ENCODE measurements around the gene SETDB2. TPM values are rescaled to one million over a fixed set of nuclear protein-coding genes. Genes with fewer than 3 reads are reported as not detected.

The SETDB2 gene
- polyA plus RNA-seq, 1 donor (not counting 4 experiments of a cell fraction or from before 2014, with no cell fraction given): 5.6 TPM

DNA sequence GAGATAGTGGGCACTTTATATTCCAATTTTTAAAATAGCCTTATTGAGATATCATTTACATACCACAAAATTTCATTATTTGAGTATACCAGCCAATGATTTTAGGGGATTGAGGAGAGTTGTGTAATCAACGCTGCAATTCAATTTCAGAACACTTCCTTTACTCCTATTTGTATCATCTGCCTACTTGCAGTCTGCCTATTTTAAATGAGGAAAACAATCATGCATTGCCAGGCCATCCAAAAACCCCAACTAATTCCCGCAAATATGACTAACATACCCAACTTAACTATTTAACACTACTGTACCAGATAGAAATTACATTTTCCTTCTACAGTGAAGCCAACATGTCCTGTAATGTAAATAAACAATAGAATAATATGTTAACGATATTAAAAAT is 26.9 kb upstream of the SETDB2 start:
- H3K27ac ChIP-seq (ENCODE audit: control insufficient read depth, insufficient read depth, low read length): no peak overlapping the region

DNA sequence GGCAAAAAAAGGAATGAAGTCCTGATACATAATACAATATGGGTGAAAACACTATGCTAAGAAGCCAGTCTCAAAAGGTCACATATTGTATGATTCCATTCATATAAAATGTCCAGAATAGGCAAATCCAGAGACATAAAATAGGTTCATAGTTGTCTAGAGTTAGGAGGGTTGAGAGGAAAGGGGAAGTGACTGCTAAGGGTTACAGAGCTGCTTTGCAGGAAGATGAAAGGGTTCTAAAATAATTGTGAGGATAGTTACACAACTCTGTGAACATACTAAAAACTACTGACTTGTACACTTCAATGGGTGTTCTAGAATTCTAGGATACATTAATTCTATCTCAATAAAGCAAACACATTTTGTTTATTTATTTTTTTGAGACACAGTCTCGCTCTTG is 25.9 kb upstream of the SETDB2 start:
- H3K27ac ChIP-seq (ENCODE audit: control insufficient read depth, insufficient read depth, low read length): no peak overlapping the region
- H2AFZ ChIP-seq (ENCODE audit: control insufficient read depth, low read length): no peak overlapping the region
- dilution Hi-C loops (cut with MboI; ENCODE audit: extremely low pct_ligation_motif_present, low sequenced_read_pairs): no loop called here
- TF ChIP-seq, protein P1, sequence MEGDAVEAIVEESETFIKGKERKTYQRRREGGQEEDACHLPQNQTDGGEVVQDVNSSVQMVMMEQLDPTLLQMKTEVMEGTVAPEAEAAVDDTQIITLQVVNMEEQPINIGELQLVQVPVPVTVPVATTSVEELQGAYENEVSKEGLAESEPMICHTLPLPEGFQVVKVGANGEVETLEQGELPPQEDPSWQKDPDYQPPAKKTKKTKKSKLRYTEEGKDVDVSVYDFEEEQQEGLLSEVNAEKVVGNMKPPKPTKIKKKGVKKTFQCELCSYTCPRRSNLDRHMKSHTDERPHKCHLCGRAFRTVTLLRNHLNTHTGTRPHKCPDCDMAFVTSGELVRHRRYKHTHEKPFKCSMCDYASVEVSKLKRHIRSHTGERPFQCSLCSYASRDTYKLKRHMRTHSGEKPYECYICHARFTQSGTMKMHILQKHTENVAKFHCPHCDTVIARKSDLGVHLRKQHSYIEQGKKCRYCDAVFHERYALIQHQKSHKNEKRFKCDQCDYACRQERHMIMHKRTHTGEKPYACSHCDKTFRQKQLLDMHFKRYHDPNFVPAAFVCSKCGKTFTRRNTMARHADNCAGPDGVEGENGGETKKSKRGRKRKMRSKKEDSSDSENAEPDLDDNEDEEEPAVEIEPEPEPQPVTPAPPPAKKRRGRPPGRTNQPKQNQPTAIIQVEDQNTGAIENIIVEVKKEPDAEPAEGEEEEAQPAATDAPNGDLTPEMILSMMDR (optimal IDR thresholded peaks at IDR 0.05 in 1 of 3, IDR thresholded peaks at IDR 0.05 in 1 of 3, conservative IDR thresholded peaks at IDR 0.05 in 1 of 3; ENCODE audit: extremely low read depth in 1 of 3, insufficient read depth in 2 of 3, low read length in 3 of 3): no peak
- TF ChIP-seq EZH2 (IDR thresholded peaks at IDR 0.05; ENCODE audit: low read length): no peak
- H3K4me1 ChIP-seq (ENCODE audit: control insufficient read depth, extremely low read depth, insufficient read depth, low read length): no peaks in the 10 kb centered on the region
- no peak overlapping the region for H3K4me3 ChIP-seq (ENCODE audit: control insufficient read depth in 2 of 3, extremely low read depth in 1 of 3, insufficient read depth in 2 of 3, low read depth in 1 of 3, low read length in 3 of 3)
- DNase-seq (ENCODE audit: low read depth, low spot score) (no peak), FAIRE-seq (no peak)
- H3K27me3 ChIP-seq (ENCODE audit: control insufficient read depth, extremely low read depth, insufficient read depth, low read length): no peaks in the 10 kb centered on the region
- H3K9me1 ChIP-seq (ENCODE audit: control insufficient read depth, extremely low read depth, insufficient read depth, low read length): no peaks in the 10 kb centered on the region
- H4K20me1 ChIP-seq (ENCODE audit: control insufficient read depth, extremely low read depth, insufficient read depth, low read length): no peaks in the 10 kb centered on the region
- no peaks in the 10 kb centered on the region for H3K36me3 ChIP-seq (ENCODE audit: control insufficient read depth in 2 of 2, extremely low read depth in 1 of 2, insufficient read depth in 2 of 2, low read length in 2 of 2)
- no peaks in the 10 kb centered on the region for H3K79me2 ChIP-seq (ENCODE audit: control insufficient read depth, insufficient read depth, low read length)
- no peak overlapping the region for H3K4me2 ChIP-seq (ENCODE audit: control insufficient read depth, extremely low read depth, insufficient read depth, low read depth, low read length)
- no peaks in the 10 kb centered on the region for H3K9me3 ChIP-seq (ENCODE audit: control insufficient read depth, low read depth, low read length)
- H3K9ac ChIP-seq (ENCODE audit: control insufficient read depth, extremely low read depth, insufficient read depth, low read length): no peak overlapping the region

More for the DNA sequence above, 26.9 kb upstream of the SETDB2 start:
- no peak overlapping the region for H3K9ac ChIP-seq (ENCODE audit: control insufficient read depth, extremely low read depth, insufficient read depth, low read length)
- no peak for TF ChIP-seq EZH2 (IDR thresholded peaks at IDR 0.05; ENCODE audit: low read length)
- TF ChIP-seq, protein P1 (optimal IDR thresholded peaks at IDR 0.05 in 1 of 3, IDR thresholded peaks at IDR 0.05 in 1 of 3, conservative IDR thresholded peaks at IDR 0.05 in 1 of 3; ENCODE audit: extremely low read depth in 1 of 3, insufficient read depth in 2 of 3, low read length in 3 of 3): no peak
- H3K4me3 ChIP-seq (ENCODE audit: control insufficient read depth in 2 of 3, extremely low read depth in 1 of 3, insufficient read depth in 2 of 3, low read depth in 1 of 3, low read length in 3 of 3): no peak overlapping the region
- H3K36me3 ChIP-seq (ENCODE audit: control insufficient read depth in 2 of 2, extremely low read depth in 1 of 2, insufficient read depth in 2 of 2, low read length in 2 of 2): no peaks in the 10 kb centered on the region
- FAIRE-seq (no peak), DNase-seq (ENCODE audit: low read depth, low spot score) (no peak)
- H3K4me2 ChIP-seq (ENCODE audit: control insufficient read depth, extremely low read depth, insufficient read depth, low read depth, low read length): no peak overlapping the region
- no peaks in the 10 kb centered on the region for H3K27me3 ChIP-seq (ENCODE audit: control insufficient read depth, extremely low read depth, insufficient read depth, low read length)
- no peaks in the 10 kb centered on the region for H3K9me1 ChIP-seq (ENCODE audit: control insufficient read depth, extremely low read depth, insufficient read depth, low read length)
- dilution Hi-C loops (cut with MboI; ENCODE audit: extremely low pct_ligation_motif_present, low sequenced_read_pairs): no loop called here
- no peaks in the 10 kb centered on the region for H4K20me1 ChIP-seq (ENCODE audit: control insufficient read depth, extremely low read depth, insufficient read depth, low read length)
- no peaks in the 10 kb centered on the region for H3K79me2 ChIP-seq (ENCODE audit: control insufficient read depth, insufficient read depth, low read length)
- no peaks in the 10 kb centered on the region for H3K4me1 ChIP-seq (ENCODE audit: control insufficient read depth, extremely low read depth, insufficient read depth, low read length)
- no peak overlapping the region for H2AFZ ChIP-seq (ENCODE audit: control insufficient read depth, low read length)
- no peaks in the 10 kb centered on the region for H3K9me3 ChIP-seq (ENCODE audit: control insufficient read depth, low read depth, low read length)

Data from keratinocyte (primary cell).